Superior temporal gyrus (tissue), 1 donor: ENCODE data around the gene AP2A2.

Experiments
- DNase-seq: peaks from one replicate; pipeline ENCODE4 v3.0.0-alpha.2; 2016; ENCODE audit errors: extremely low spot score

Gene AP2A2

GRCh38 chr11:996681-997080 lies 71.0 kb downstream of the AP2A2 start:
- DNase-seq = no peak

- DNase-seq = no peak
Measured at GRCh38 chr11:997907-998306, 72.2 kb downstream of the AP2A2 start.

GRCh38 chr11:999009-999408 lies 73.3 kb downstream of the AP2A2 start:
- DNase-seq = no peak

- DNase-seq = no peak
Measured at GRCh38 chr11:1000357-1001278, 74.9 kb downstream of the AP2A2 start.

GRCh38 chr11:1001617-1002405 lies 76.1 kb downstream of the AP2A2 start:
- DNase-seq = no peak

GRCh38 chr11:1002406-1002984 lies 76.8 kb downstream of the AP2A2 start:
- no peak for DNase-seq

GRCh38 chr11:1003159-1003558 lies 77.5 kb downstream of the AP2A2 start:
- no peak for DNase-seq

- DNase-seq = no peak
Measured at GRCh38 chr11:1005928-1006327, 80.3 kb downstream of the AP2A2 start.

GRCh38 chr11:1006762-1007161 lies 81.1 kb downstream of the AP2A2 start:
- DNase-seq = peak; percentile 63

- DNase-seq = no peak
Measured at GRCh38 chr11:1007279-1007678, 81.6 kb downstream of the AP2A2 start.

- no peak for DNase-seq
Measured at GRCh38 chr11:1008001-1008802, 82.5 kb downstream of the AP2A2 start.

- no peak for DNase-seq
Measured at GRCh38 chr11:1008803-1009145, 83.1 kb downstream of the AP2A2 start.

- no peak for DNase-seq
Measured at GRCh38 chr11:1009371-1009770, 83.7 kb downstream of the AP2A2 start.

GRCh38 chr11:1009991-1010390 lies 84.3 kb downstream of the AP2A2 start:
- DNase-seq = no peak

- no peak for DNase-seq
Measured at GRCh38 chr11:1010551-1011319, 85.1 kb downstream of the AP2A2 start.

GRCh38 chr11:1011320-1011698 lies 85.6 kb downstream of the AP2A2 start:
- DNase-seq = no peak

- DNase-seq = no peak
Measured at GRCh38 chr11:1012291-1012690, 86.6 kb downstream of the AP2A2 start.

GRCh38 chr11:1012740-1013630 lies 87.3 kb downstream of the AP2A2 start:
- DNase-seq = no peak

- no peak for DNase-seq
Measured at GRCh38 chr11:1013631-1013935, 87.9 kb downstream of the AP2A2 start.

GRCh38 chr11:1014276-1014675 lies 88.6 kb downstream of the AP2A2 start:
- no peak for DNase-seq
